Measurements from ENCODE around the gene FOXL2. TPM values are rescaled to one million over a fixed set of nuclear protein-coding genes. Genes with fewer than 3 reads are reported as not detected.

The FOXL2 gene
- total RNA-seq, 1 donor from 2014 or later = not detected

GRCh38 chr3:138909904-138910303, 37.0 kb downstream of the FOXL2 start:
- TF ChIP-seq CTCF (IDR thresholded peaks at IDR 0.05) = no peak
- Histone ChIP-seq H3K27me3 (ENCODE audit: low read depth) (no peaks in the 10 kb centered on the region), H3K27ac (no peak overlapping the region), H3K4me3 (no peak overlapping the region), H3K4me1 (peaks cover 6% of the 10 kb centered on the region), H3K9me3 (no peaks in the 10 kb centered on the region), H3K36me3 (no peaks in the 10 kb centered on the region)
- intact Hi-C loops (cut with DNase I) = loop anchor here (10.0 kb wide), 2 partner anchors 215 to 315 kb away; partner anchors contain the start of gene CEP70
- ATAC-seq (no peak), DNase-seq (no peak)

- intact Hi-C loops (cut with DNase I) = no loop called here
- no peaks in the 10 kb centered on the region for H3K27me3 ChIP-seq (ENCODE audit: low read depth)
- no peak overlapping the region for H3K4me3 ChIP-seq
- no peaks in the 10 kb centered on the region for H3K36me3 ChIP-seq
- DNase-seq (no peak), ATAC-seq (peak; percentile 51 to 53)
- H3K9me3 ChIP-seq = no peaks in the 10 kb centered on the region
- H3K4me1 ChIP-seq = no peaks in the 10 kb centered on the region
- TF ChIP-seq CTCF (IDR thresholded peaks at IDR 0.05) = no peak
- H3K27ac ChIP-seq = no peak overlapping the region
These were observed 38.1 kb downstream of the FOXL2 start for GRCh38 chr3:138908846-138909245.

GRCh38 chr3:138907539-138907938, 39.4 kb downstream of the FOXL2 start:
- H3K27me3 ChIP-seq (ENCODE audit: low read depth) = no peaks in the 10 kb centered on the region
- no peaks in the 10 kb centered on the region for H3K9me3 ChIP-seq
- no peak for TF ChIP-seq CTCF (IDR thresholded peaks at IDR 0.05)
- no peaks in the 10 kb centered on the region for H3K36me3 ChIP-seq
- intact Hi-C loops (cut with DNase I) = no loop called here
- H3K4me3 ChIP-seq = no peak overlapping the region
- H3K27ac ChIP-seq = no peak overlapping the region
- DNase-seq = no peak
- no peaks in the 10 kb centered on the region for H3K4me1 ChIP-seq
- no peak for ATAC-seq

- DNase-seq (no peak), ATAC-seq (peak in 1 of 2 donors; percentile 31)
- no peaks in the 10 kb centered on the region for H3K36me3 ChIP-seq
- no peaks in the 10 kb centered on the region for H3K9me3 ChIP-seq
- H3K4me3 ChIP-seq = no peak overlapping the region
- intact Hi-C loops (cut with DNase I) = no loop called here
- H3K27me3 ChIP-seq (ENCODE audit: low read depth) = no peaks in the 10 kb centered on the region
- TF ChIP-seq CTCF (IDR thresholded peaks at IDR 0.05) = no peak
- no peaks in the 10 kb centered on the region for H3K4me1 ChIP-seq
- H3K27ac ChIP-seq = no peak overlapping the region
These were observed 44.8 kb downstream of the FOXL2 start for GRCh38 chr3:138902171-138902570.

GRCh38 chr3:138901567-138901966, 45.4 kb downstream of the FOXL2 start:
- intact Hi-C loops (cut with DNase I) = no loop called here
- ATAC-seq (peak; percentile 45 to 62), DNase-seq (no peak)
- no peaks in the 10 kb centered on the region for H3K9me3 ChIP-seq
- no peak for TF ChIP-seq CTCF (IDR thresholded peaks at IDR 0.05)
- no peaks in the 10 kb centered on the region for H3K27me3 ChIP-seq (ENCODE audit: low read depth)
- no peak overlapping the region for H3K27ac ChIP-seq
- no peak overlapping the region for H3K4me3 ChIP-seq
- no peaks in the 10 kb centered on the region for H3K4me1 ChIP-seq
- no peaks in the 10 kb centered on the region for H3K36me3 ChIP-seq

All from lower lobe of right lung (tissue), 2 donors.